NCI-H146 treated with DMSO at 0.1 percent for 48 hours (cell line): ENCODE results near the gene RAX.
A peak's percentile ranks its signal among the peaks of the same experiment; 100 is the strongest.

Experiments
- DNase-seq: peaks from one replicate; lab custom pipeline; 2025; ENCODE audit not compliant: unreplicated experiment; lab: John Stamatoyannopoulos, UW

The RAX gene

GRCh38 chr18:59249199-59249774 is 24.0 kb downstream of the RAX start:
- DNase-seq: peak; percentile 91

GRCh38 chr18:59246796-59247195 is 26.5 kb downstream of the RAX start:
- DNase-seq: no peak

- DNase-seq: no peak
These were observed 30.3 kb downstream of the RAX start for GRCh38 chr18:59242906-59243305.

DNA sequence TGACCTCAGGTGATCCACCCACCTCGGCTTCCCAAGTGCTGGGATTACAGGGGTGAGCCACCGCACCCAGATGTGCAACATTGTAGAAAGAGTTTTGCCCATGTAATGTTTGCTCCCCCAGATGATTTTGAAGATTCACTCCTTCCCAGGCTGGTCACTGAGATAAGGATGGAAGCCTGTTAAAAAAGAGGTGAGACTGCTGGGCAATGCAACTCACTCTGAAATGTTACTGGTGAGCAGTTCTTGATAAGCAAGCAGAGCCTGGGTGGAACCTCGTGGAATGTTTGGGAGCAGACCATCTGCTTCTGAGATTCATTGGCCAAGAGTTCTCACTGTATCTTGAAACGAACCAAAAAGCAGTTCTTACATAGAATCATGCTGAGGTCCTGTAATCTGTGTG is 33.6 kb downstream of the RAX start:
- DNase-seq: no peak

GRCh38 chr18:59238385-59238784 is 34.9 kb downstream of the RAX start:
- DNase-seq: no peak

GRCh38 chr18:59233017-59233410 is 40.2 kb downstream of the RAX start:
- DNase-seq: no peak

DNA sequence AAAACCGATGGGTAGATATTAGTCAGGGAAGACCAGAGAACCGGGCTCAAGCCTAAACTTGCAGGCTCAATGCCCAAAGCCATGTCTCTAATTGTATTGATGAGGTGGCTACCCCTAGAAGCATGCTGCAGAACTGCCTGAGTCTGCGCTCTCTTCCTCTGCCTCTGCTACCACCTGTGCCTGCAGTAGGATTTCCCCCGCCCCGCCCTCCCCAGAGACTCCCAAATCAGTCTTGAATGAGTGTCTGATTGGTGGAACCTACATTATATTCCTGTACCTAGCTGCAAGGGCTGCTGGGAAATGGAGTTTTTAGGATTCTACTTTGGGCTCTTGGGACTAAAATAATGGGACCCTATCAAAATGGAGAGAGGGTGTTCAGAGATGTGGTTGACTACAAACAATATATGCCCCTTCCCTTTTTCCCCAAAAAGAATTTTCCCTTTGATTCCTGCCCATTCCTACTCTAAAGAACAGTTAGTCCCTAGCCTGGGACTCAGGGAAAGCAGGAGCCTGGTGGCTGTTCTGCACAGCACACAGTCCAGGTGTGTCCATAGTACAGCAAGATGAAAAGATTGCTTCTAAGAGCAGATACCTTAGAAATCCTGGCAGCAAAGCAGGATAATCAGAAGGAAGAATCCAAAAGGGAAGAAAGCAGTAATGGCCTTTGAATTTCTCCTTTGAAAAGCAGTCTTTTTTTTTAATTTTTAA is 40.8 kb downstream of the RAX start:
- DNase-seq: no peak

GRCh38 chr18:59231877-59232276 is 41.4 kb downstream of the RAX start:
- no peak for DNase-seq

- no peak for DNase-seq
These were observed 42.1 kb downstream of the RAX start for GRCh38 chr18:59231114-59231513.

DNA sequence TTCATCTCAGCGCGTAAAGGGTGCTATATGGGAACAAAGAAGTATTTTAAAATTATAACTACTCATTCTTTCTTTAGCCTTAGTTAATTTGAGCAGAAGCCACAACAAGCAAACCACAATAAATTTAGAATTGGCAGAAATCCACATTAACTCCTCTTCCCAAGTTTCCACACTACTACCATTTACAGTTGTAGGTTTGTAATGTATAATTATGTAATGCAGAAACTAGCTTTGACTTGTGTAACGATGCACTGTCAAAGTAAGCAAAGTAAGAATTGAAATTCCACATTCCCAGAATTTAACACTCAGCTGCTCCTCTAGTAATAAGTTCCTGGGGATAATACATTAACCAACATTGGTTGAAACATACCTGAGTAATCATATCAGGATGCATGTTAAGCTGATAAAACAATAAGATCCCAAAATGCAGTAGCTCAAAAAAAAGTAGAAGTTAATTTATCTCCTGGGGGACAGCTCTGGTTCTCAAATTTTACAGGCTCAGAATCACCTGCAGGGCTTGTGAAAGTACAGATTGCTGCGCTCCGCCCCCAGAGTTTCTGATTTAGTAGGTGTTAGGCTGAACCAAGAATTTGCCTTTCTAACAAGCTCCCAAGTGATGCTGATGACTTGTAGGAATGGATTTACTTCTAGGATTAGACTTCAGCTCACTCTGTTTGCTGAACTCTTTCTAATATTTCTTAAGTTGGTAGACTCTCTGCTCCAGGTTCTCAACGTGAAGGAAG is 43.4 kb downstream of the RAX start:
- no peak for DNase-seq

GRCh38 chr18:59229191-59229590 is 44.1 kb downstream of the RAX start:
- no peak for DNase-seq

DNA sequence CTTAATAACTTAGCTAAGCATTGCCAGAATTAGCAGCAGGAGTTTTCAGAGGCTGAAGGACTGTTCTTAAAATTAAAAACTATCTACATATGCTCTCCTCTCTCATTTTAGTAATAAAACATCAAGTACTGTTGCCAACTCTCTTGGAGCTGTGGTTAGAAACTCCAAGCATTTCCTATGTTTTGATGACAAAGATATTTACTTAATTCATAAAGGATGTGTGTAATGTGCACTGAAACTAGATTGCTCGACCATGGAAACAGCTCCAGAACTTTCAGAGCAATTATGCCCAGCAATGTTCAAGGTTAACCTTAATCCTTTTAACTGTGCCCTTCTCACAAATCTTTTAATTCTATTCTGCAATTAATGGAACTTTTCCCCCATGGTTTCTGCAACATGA is 44.9 kb downstream of the RAX start:
- DNase-seq: no peak

DNA sequence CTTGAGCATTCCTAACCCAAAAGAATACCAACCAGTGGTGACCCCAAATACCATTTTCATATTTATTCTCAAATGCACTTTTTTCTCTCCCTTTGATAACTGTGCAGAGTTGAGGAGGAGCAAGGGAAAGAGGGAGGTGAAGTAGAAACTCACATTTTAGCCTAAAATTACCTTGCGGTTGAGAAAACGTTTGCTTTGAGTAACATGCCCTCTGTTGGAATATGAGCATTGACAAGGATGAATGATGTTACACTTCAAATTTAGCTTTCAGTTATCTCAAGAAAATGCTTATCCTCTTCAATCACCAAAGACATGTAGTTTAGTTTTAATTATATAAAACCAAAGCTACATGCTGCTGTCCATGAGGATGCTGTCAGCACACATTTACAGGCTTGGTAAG is 50.9 kb downstream of the RAX start:
- DNase-seq: no peak

DNA sequence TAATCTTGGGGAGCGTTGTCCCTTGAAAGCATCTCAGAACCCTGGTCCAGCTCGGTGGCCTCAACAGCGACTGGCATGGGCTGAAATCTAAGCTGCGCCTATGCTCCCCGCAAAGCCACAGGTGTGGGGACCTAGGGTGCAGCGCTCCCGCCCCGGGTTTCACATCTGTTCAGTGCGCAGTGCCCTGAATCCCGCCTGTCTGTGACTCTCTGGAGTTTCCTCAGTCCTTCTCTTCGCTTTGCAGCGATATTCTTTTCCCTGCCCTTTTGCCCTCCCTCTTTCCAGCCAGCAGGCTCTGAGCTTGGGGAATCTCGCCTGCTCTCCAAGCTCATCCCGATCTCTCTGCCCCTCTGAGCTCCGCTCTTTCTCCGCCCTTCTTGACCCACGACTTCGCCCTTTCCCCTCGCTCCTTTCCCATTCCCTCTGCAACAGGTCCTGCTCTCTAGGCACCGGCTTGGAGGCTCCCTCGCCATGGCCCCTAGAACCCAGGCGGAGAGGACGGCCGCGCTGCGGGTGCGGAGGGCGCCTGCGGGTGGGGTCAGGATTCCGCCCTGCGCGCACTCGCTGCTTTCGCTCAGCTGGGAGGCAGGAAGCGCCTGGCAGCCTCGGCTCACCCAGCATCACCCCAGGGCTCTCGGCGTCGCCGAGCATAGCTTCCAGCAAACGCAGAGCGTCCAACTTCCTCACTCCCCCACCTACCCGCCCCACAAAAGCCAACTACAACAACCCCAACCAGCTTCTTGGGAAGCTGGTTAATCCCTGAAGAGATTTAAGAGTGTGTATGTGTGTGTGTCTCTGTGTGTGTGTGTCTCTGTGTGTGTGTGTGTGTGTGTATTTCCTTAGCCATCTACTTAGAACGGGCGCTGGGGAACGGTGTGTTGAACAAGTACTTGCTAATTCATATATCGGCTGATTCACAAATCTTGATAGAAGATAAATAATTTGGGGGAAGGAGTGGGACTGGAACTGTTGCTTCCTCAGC is 52.2 kb downstream of the RAX start:
- DNase-seq: peak; percentile 61

DNA sequence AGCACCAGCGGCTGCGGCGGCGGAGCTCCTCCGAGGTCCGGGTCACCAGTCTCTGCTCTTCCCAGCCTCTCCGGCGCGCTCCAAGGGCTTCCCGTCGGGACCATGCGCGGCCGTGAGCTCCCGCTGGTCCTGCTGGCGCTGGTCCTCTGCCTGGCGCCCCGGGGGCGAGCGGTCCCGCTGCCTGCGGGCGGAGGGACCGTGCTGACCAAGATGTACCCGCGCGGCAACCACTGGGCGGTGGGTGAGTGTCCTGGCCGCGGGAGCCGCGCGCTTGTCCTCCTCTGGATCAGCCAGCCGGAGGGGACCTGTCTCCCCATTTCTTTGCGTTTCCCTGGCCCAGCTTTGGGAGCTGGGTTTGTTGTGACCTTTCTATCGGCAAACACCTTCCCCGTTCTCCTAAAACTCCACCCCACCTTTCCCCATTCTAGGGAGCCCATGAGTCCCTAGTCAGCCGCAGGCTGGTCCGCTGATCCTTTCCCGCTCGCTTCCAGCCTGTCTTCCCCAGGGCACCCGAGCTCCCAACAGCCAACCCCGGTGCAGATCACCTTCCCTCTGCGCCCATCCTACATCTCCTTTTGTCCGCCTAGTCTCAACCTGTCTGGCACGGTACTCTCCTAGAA is 53.0 kb downstream of the RAX start:
- DNase-seq: peak; percentile 54

- DNase-seq: no peak
These were observed 53.5 kb downstream of the RAX start, which contains the start of gene GRP for GRCh38 chr18:59219672-59220163. Gene GRP (plus strand): TSS chr18:59220158. CDS start chr18:59220266, 108 bp downstream.

DNA sequence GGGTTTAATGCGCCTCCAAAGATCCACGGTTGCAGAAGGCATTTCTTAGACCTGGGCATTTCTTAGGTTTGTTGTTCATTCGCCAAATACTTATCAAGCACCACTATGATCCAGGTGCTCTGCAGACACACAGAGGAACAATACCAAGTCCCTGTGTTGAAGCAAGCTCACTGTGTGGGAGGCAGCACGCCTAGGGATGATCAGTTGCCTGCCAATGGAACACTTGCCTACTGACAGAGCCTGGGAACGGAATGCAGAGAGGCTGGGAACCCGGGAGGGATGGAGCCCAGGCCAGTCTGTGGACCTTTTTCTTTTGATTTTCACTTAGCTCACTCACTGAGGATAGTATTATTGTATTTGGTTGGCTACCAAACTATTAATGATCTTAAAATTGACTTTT is 55.2 kb downstream of the RAX start:
- no peak for DNase-seq
